BE2C (cell line): ENCODE results near the gene CEACAM5. TPM values are rescaled to one million over a fixed set of nuclear protein-coding genes. Genes with fewer than 3 reads are reported as not detected.

Experiments used
- DNase-seq: peaks from one replicate; pipeline ENCODE4 v3.0.0-alpha.2; 2020
- H3K27me3 ChIP-seq: fragments of 250-450 bp; sonication (Bioruptor Pico); 2 replicates; pipeline ENCODE4 v1.5.1; 2020; ENCODE audit warnings: mild to moderate bottlenecking
- H3K36me3 ChIP-seq: fragments of 250-450 bp; sonication (Bioruptor Pico); 2 replicates; pipeline ENCODE4 v1.5.1; 2020; ENCODE audit warnings: mild to moderate bottlenecking
- H3K4me1 ChIP-seq: fragments of 250-450 bp; sonication (Bioruptor Pico); 2 replicates; pipeline ENCODE4 v1.5.1; 2020
- H3K4me3 ChIP-seq: 2 replicates; pipeline ENCODE4 v1.5.1; 2011; ENCODE audit warnings: low read depth, low read length
- H3K9me3 ChIP-seq: fragments of 250-450 bp; sonication (Bioruptor Pico); 2 replicates; pipeline ENCODE4 v1.5.1; 2020
- polyA plus RNA-seq: library from polyadenylated mRNA; unstranded; fragments of >200 nt; gene quantifications from one replicate; pipeline ENCODE4 v1.2.1, GENCODE V29; 2012; ENCODE audit warnings: low read depth, missing spikeins; ENCODE audit not compliant: insufficient read length, insufficient read depth
- TF ChIP-seq, protein P1 (sequence below): IDR thresholded peaks from 2 replicates; pipeline ENCODE4 v1.5.1; 2012; ENCODE audit warnings: mild to moderate bottlenecking, low read depth, low read length

The CEACAM5 gene
- polyA plus RNA-seq, result not detected

GRCh38 chr19:41708481-41708880 is at the start of gene CEACAM5:
CEACAM5 (plus strand) TSS chr19:41708626; CDS start chr19:41708732, 106 bp downstream.
- no peak within 1 kb of the TSS for H3K4me3 ChIP-seq
- H3K36me3 ChIP-seq, result no peaks in the 10 kb centered on the region
- TF ChIP-seq, protein P1, sequence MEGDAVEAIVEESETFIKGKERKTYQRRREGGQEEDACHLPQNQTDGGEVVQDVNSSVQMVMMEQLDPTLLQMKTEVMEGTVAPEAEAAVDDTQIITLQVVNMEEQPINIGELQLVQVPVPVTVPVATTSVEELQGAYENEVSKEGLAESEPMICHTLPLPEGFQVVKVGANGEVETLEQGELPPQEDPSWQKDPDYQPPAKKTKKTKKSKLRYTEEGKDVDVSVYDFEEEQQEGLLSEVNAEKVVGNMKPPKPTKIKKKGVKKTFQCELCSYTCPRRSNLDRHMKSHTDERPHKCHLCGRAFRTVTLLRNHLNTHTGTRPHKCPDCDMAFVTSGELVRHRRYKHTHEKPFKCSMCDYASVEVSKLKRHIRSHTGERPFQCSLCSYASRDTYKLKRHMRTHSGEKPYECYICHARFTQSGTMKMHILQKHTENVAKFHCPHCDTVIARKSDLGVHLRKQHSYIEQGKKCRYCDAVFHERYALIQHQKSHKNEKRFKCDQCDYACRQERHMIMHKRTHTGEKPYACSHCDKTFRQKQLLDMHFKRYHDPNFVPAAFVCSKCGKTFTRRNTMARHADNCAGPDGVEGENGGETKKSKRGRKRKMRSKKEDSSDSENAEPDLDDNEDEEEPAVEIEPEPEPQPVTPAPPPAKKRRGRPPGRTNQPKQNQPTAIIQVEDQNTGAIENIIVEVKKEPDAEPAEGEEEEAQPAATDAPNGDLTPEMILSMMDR, result no peak
- no peaks in the 10 kb centered on the region for H3K9me3 ChIP-seq
- DNase-seq, result no peak
- peaks cover 53% of the 10 kb centered on the region for H3K27me3 ChIP-seq
- H3K4me1 ChIP-seq, result no peaks in the 10 kb centered on the region

- Histone ChIP-seq H3K9me3 (no peaks in the 10 kb centered on the region), H3K4me3 (no peak overlapping the region), H3K27me3 (no peaks in the 10 kb centered on the region; the same call in 1 of the 2 replicates), H3K4me1 (no peaks in the 10 kb centered on the region), H3K36me3 (no peaks in the 10 kb centered on the region)
- DNase-seq, result no peak
- TF ChIP-seq, protein P1, result no peak
Observed at GRCh38 chr19:41666075-41666474, 42.4 kb upstream of the CEACAM5 start.

- Histone ChIP-seq H3K36me3 (no peaks in the 10 kb centered on the region), H3K4me3 (no peak overlapping the region), H3K4me1 (no peaks in the 10 kb centered on the region), H3K27me3 (peaks cover 10% of the 10 kb centered on the region), H3K9me3 (no peaks in the 10 kb centered on the region)
- no peak for DNase-seq
- TF ChIP-seq, protein P1, result no peak
Observed at GRCh38 chr19:41668315-41668714, 40.1 kb upstream of the CEACAM5 start.

- TF ChIP-seq, protein P1, result no peak
- DNase-seq, result no peak
- Histone ChIP-seq H3K36me3 (no peaks in the 10 kb centered on the region), H3K27me3 (peaks cover 10% of the 10 kb centered on the region), H3K4me3 (no peak overlapping the region), H3K9me3 (no peaks in the 10 kb centered on the region), H3K4me1 (no peaks in the 10 kb centered on the region)
Observed at GRCh38 chr19:41670755-41671154, 37.7 kb upstream of the CEACAM5 start.

DNA sequence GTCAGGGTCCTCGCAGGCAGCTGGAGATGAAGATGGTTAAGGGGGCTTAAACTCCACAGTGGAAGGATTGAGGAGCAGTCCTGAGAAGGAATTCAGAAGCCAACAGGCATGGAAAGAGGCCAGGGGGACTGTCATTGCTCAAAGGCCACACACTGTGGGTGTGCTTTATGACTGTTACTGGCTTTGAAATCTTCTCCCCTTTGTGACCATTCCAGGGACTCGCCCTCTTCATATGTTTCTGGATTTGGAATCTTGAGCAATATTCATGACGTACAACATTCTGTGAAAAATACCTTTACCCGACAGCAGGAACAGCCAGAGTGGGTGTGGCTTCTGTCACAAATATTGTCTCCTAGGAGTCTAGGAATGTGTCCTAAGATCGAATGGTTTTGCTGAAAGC is 36.9 kb upstream of the CEACAM5 start:
- TF ChIP-seq, protein P1, result no peak
- DNase-seq, result no peak
- H3K27me3 ChIP-seq, result peaks cover 10% of the 10 kb centered on the region
- H3K4me1 ChIP-seq, result no peaks in the 10 kb centered on the region
- H3K4me3 ChIP-seq, result no peak overlapping the region
- no peaks in the 10 kb centered on the region for H3K9me3 ChIP-seq
- no peaks in the 10 kb centered on the region for H3K36me3 ChIP-seq

- Histone ChIP-seq H3K36me3 (no peaks in the 10 kb centered on the region), H3K4me3 (no peak overlapping the region), H3K27me3 (peaks cover 23% of the 10 kb centered on the region), H3K4me1 (no peaks in the 10 kb centered on the region), H3K9me3 (no peaks in the 10 kb centered on the region)
- no peak for DNase-seq
- TF ChIP-seq, protein P1, result no peak
Observed at GRCh38 chr19:41682437-41682836, 26.0 kb upstream of the CEACAM5 start.
